Measurements from ENCODE around the gene E2F3. TPM values are rescaled to one million over a fixed set of nuclear protein-coding genes. Genes with fewer than 3 reads are reported as not detected.
A peak's percentile ranks its signal among the peaks of the same experiment; 100 is the strongest.

The E2F3 gene
- total RNA-seq, 2 donors from 2014 or later, result 38.2 TPM

DNA sequence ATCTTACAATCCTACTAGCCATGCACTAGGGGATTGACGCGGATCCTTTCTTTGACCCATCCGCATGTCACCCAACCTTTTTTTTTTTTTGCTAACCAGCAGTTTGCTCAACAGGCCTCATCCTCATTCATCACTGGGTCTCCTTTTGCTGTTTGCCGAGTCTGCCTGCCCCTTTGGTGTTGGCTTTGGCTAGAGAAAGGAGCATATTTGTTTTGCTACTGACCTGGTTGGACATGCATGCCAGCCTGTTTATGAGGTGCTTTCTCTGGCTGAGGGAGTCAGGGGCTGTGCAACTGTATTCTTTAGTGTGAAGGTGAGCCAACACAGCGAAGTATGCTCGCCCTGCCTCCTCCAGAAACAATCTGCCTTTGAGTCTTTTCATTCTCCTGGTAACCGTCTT is 40.2 kb downstream of the E2F3 start:
- H3K9ac ChIP-seq (ENCODE audit: extremely low read depth, low read length, poor library complexity, severe bottlenecking), result no peak overlapping the region
- Mint-ChIP-seq H3K4me1 (peaks cover 13% of the 10 kb centered on the region), H3K36me3 (ENCODE audit: low read depth) (peaks cover 35% of the 10 kb centered on the region), H3K27me3 (ENCODE audit: insufficient read depth) (no peaks in the 10 kb centered on the region), H3K4me3 (no peak overlapping the region), H3K27ac (no peak overlapping the region), H3K9me3 (no peaks in the 10 kb centered on the region)
- 92 to 97% methylated on average over 4 to 6 of the region's 7 CpGs for WGBS, 2 experiments (ENCODE audit: insufficient coverage in 1 of 2, insufficient read length in 1 of 2)
- no peaks in the 10 kb centered on the region for H3K4me1 ChIP-seq (ENCODE audit: control insufficient read depth, insufficient read depth, low read length)
- TF ChIP-seq, protein P1, sequence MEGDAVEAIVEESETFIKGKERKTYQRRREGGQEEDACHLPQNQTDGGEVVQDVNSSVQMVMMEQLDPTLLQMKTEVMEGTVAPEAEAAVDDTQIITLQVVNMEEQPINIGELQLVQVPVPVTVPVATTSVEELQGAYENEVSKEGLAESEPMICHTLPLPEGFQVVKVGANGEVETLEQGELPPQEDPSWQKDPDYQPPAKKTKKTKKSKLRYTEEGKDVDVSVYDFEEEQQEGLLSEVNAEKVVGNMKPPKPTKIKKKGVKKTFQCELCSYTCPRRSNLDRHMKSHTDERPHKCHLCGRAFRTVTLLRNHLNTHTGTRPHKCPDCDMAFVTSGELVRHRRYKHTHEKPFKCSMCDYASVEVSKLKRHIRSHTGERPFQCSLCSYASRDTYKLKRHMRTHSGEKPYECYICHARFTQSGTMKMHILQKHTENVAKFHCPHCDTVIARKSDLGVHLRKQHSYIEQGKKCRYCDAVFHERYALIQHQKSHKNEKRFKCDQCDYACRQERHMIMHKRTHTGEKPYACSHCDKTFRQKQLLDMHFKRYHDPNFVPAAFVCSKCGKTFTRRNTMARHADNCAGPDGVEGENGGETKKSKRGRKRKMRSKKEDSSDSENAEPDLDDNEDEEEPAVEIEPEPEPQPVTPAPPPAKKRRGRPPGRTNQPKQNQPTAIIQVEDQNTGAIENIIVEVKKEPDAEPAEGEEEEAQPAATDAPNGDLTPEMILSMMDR (conservative IDR thresholded peaks at IDR 0.05), result no peak
- no peak for DNase-seq
- H3K4me3 ChIP-seq (ENCODE audit: low read length), result no peak overlapping the region
- H3K9me3 ChIP-seq (ENCODE audit: control insufficient read depth, low read length), result no peaks in the 10 kb centered on the region
- no peaks in the 10 kb centered on the region for H3K27me3 ChIP-seq (ENCODE audit: control insufficient read depth, insufficient read depth, low read length, poor library complexity, severe bottlenecking)
- peaks cover 67% of the 10 kb centered on the region for H3K36me3 ChIP-seq (ENCODE audit: control insufficient read depth, insufficient read depth, low read length)
- H3K27ac ChIP-seq (ENCODE audit: low read depth, low read length), result no peak overlapping the region

DNA sequence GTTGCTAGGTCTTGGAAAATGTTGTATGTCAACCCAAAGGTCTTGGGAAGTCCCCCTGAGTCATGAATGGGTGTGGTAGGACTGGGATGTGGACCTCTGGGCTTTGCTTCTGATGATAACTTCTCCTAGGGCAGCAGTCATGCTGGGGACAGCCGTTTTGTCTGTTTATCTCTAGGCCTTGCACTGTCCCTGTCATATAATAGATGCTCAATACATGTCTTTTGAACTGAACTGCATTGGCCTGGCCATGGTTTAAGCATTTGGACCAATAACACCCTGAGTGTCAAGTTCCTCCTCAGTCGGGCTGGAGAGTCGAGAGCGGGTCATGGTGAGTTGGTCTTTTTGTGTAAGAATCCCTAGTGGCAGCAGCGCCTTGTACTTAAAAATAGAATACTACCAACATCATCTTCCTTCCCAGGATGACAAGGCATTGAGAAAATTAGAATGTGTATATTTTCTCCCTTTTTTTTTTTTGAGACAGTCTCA is 43.1 kb downstream of the E2F3 start:
- Histone ChIP-seq H3K4me3 (ENCODE audit: low read length) (no peak overlapping the region), H3K9me3 (ENCODE audit: control insufficient read depth, low read length) (no peaks in the 10 kb centered on the region), H3K27ac (ENCODE audit: low read depth, low read length) (no peak overlapping the region), H3K36me3 (ENCODE audit: control insufficient read depth, insufficient read depth, low read length) (peaks cover 63% of the 10 kb centered on the region), H3K9ac (ENCODE audit: extremely low read depth, low read length, poor library complexity, severe bottlenecking) (no peak overlapping the region), H3K27me3 (ENCODE audit: control insufficient read depth, insufficient read depth, low read length, poor library complexity, severe bottlenecking) (no peaks in the 10 kb centered on the region), H3K4me1 (ENCODE audit: control insufficient read depth, insufficient read depth, low read length) (no peaks in the 10 kb centered on the region)
- no peak for DNase-seq
- no peaks in the 10 kb centered on the region for H3K9me3 Mint-ChIP-seq
- 86 to 98% methylated on average over 1 to 5 of the region's 5 CpGs for WGBS, 2 experiments (ENCODE audit: insufficient coverage in 1 of 2, insufficient read length in 1 of 2)
- H3K27ac Mint-ChIP-seq, result peak overlapping the region; percentile 80
- H3K4me1 Mint-ChIP-seq, result peaks cover 11% of the 10 kb centered on the region
- peaks cover 32% of the 10 kb centered on the region for H3K36me3 Mint-ChIP-seq (ENCODE audit: low read depth)
- TF ChIP-seq, protein P1 (conservative IDR thresholded peaks at IDR 0.05), result no peak
- H3K4me3 Mint-ChIP-seq, result no peak overlapping the region
- H3K27me3 Mint-ChIP-seq (ENCODE audit: insufficient read depth), result no peaks in the 10 kb centered on the region

DNA sequence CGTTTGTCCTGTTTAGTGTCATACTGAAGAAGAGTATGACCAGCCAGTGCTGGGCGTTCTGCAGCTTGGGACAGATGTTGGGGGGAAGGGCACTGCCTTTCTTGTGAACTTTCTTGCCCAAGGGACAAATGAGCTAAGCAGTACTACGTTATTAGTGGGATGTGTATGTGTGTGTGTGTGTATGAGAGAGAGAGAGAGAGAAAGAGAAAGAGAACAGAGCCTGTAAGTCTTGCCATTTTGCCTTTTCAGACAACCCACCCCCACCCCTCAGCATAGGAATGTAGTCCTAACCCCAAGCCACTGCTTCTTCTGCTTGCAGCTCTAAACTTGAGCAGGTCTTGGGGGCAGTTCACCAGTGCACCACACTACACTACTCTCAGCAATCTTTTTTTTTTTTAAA is 45.5 kb downstream of the E2F3 start:
- Mint-ChIP-seq H3K36me3 (ENCODE audit: low read depth) (peaks cover 43% of the 10 kb centered on the region), H3K27me3 (ENCODE audit: insufficient read depth) (no peaks in the 10 kb centered on the region), H3K4me3 (no peak overlapping the region), H3K9me3 (no peaks in the 10 kb centered on the region), H3K4me1 (peaks cover 11% of the 10 kb centered on the region), H3K27ac (peak overlapping the region; percentile 50)
- no peaks in the 10 kb centered on the region for H3K27me3 ChIP-seq (ENCODE audit: control insufficient read depth, insufficient read depth, low read length, poor library complexity, severe bottlenecking)
- no peak overlapping the region for H3K9ac ChIP-seq (ENCODE audit: extremely low read depth, low read length, poor library complexity, severe bottlenecking)
- TF ChIP-seq, protein P1 (conservative IDR thresholded peaks at IDR 0.05), result no peak
- H3K27ac ChIP-seq (ENCODE audit: low read depth, low read length), result no peak overlapping the region
- no peak for DNase-seq
- peaks cover 46% of the 10 kb centered on the region for H3K36me3 ChIP-seq (ENCODE audit: control insufficient read depth, insufficient read depth, low read length)
- WGBS, 2 experiments (ENCODE audit: insufficient coverage in 1 of 2, insufficient read length in 1 of 2), result 89 to 92% methylated on average over 2 to 3 of the region's 3 CpGs
- no peak overlapping the region for H3K4me3 ChIP-seq (ENCODE audit: low read length)
- no peaks in the 10 kb centered on the region for H3K4me1 ChIP-seq (ENCODE audit: control insufficient read depth, insufficient read depth, low read length)
- H3K9me3 ChIP-seq (ENCODE audit: control insufficient read depth, low read length), result no peaks in the 10 kb centered on the region
